Ishikawa (cell line): ENCODE measurements around the gene CLDN4.

Source experiments
- CEBPB ChIP-seq: IDR thresholded peaks from 2 replicates; pipeline ENCODE4 v1.6.1; 2012
- FOXM1 ChIP-seq: IDR thresholded peaks from 2 replicates; pipeline ENCODE4 v1.6.1; 2012; ENCODE audit warnings: low read depth, borderline replicate concordance
- RAD21 ChIP-seq: IDR thresholded peaks from 2 replicates; pipeline ENCODE4 v1.6.1; 2012; ENCODE audit warnings: low read depth
- TAF1 ChIP-seq: IDR thresholded peaks from 2 replicates; pipeline ENCODE4 v1.6.1; 2012; ENCODE audit warnings: low read depth, mild to moderate bottlenecking
- TEAD4 ChIP-seq: IDR thresholded peaks from 2 replicates; pipeline ENCODE4 v1.6.1; 2012
- YY1 ChIP-seq: IDR thresholded peaks from 2 replicates; pipeline ENCODE4 v1.6.1; 2012; ENCODE audit warnings: low read depth
- ZBTB7A ChIP-seq: IDR thresholded peaks from 2 replicates; pipeline ENCODE4 v1.6.1; 2012; ENCODE audit warnings: low read depth
- TF ChIP-seq, protein P1 (sequence below): IDR thresholded peaks from 2 replicates; pipeline ENCODE4 v1.6.1; 2012
- TF ChIP-seq, protein P2 (sequence below): IDR thresholded peaks from 2 replicates; pipeline ENCODE4 v1.6.1; 2012

DNA sequence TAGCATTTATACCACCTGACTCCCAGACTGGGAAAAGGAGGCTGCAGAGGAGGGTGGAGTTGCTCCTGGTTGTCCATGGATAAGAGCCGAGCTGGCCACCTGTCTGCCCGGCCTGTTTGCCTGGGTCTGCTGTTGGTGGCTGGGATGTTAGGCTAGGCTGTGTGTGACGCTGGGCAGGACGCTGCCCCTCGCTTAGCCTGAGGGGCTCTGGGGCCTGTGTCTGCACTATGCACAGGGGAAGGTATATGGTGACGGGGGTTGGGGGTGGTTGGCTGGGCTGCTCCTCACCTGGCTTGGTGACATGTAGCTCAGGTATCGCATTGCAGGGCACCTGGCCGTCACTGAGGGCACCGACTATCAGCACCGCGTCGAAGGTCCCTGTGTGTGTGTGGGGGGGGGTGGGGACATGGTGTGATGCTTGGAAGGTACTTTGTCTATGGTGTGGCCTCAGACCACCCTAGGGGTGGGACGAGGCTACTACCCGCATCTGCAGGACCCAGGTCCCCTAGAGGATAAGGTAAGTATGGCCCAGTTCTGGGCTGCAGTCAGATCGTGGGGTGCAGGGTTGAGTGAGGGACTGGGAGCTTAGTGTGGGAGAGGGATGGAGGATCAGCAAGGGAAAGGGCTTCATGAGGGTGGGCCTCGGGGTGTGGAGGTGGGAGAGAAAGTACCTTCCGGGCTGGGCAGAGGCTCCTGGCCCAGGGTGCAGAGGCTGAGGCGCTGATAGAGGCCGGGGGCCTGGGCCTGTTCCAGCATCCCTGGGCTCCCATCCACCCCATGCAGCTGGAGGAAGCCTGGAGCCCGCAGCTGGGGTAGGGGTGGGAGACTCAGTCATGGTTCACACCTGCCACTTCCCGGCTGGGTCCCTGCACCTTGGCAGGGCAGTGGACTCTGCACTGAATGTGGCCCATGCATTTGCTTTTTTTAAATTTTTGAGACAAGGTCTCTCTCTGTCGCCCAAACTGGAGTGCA lies 9.2 kb downstream of the CLDN4 start:
- TF ChIP-seq, protein P1, sequence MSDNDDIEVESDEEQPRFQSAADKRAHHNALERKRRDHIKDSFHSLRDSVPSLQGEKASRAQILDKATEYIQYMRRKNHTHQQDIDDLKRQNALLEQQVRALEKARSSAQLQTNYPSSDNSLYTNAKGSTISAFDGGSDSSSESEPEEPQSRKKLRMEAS = no peak
- no peak for TF ChIP-seq CEBPB
- TF ChIP-seq FOXM1 = no peak
- TF ChIP-seq YY1 = no peak
- TF ChIP-seq, protein P2, sequence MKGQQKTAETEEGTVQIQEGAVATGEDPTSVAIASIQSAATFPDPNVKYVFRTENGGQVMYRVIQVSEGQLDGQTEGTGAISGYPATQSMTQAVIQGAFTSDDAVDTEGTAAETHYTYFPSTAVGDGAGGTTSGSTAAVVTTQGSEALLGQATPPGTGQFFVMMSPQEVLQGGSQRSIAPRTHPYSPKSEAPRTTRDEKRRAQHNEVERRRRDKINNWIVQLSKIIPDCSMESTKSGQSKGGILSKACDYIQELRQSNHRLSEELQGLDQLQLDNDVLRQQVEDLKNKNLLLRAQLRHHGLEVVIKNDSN = no peak
- no peak for TF ChIP-seq RAD21
- no peak for TF ChIP-seq TAF1
- no peak for TF ChIP-seq ZBTB7A
- TF ChIP-seq TEAD4 = no peak
